Heart left ventricle (tissue), 13 donors: Measurements from ENCODE around the gene PRKAG2.

ENCODE experiments used
- POLR2A ChIP-seq, 2 donors: fragments of 450-650 bp; IDR thresholded peaks; one replicate each; pipeline ENCODE4 v1.6.1; 2017; ENCODE audit warnings: antibody characterized with exemption in 2 of 2, mild to moderate bottlenecking in 2 of 2, moderate library complexity in 2 of 2
- TF ChIP-seq, protein P1 (sequence below), 12 donors: fragments of 200-600 bp; sonication (generic) in 4 of 12; IDR thresholded peaks; one replicate each; pipeline versions ENCODE4 v1.5.0 to v1.8.0; 2018 to 2022; ENCODE audit warnings: antibody characterized with exemption in 12 of 12, mild to moderate bottlenecking in 5 of 12
- donor health status: ischemic (EF 13 %, LVEDD 7.1; RV severe dilation, severe dysfunction).
- donor health status: DM: no; HTN: yes; CAD: no.
- donor health status: DM: no; HTN: no; CAD: no.
- donor health status: ischemic (EF 25% LVEDD 6.9; RV normal size, moderate dysfunction).
- donor health status: ischemic (EF 25% LVEDD 5.7; RV mildly dilated, moderate dysfunction).
- donor health status: ischemic (EF 35%, LVEDD 5.7; RV mildly dilated, moderate dysfunction).
- donor health status: nonischemic (EF 11% LVEDD 7.7; RV severe dilation, severe dysfunction).
- donor health status: DM: yes; HTN: yes; CAD: no.
- donor health status: PGD.
- donor health status: ischemic (EF 29% LVEDD 5.4; RV normal size, mild dysfunction).
- donor health status: nonischemic (EF 23%, LVEDD 6.1; RV moderate dilation, normal function).

DNA sequence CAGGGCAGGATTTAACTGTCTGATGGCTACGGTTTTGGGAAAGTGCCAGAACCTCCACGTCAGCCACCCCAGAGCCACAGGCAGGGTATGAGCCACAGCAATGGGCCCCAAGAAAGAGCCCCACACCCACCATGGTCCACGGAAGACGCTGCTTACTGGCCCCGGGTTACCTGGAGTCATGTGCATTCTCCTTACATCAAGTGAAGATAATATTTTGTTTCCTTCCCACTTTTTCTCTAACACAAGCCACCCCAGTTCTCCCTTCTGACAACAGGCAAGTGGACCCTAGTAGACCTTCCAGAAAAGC, 67.1 kb downstream of the PRKAG2 start:
- no peak for TF ChIP-seq POLR2A (IDR thresholded peaks at IDR 0.05)
- TF ChIP-seq, protein P1, sequence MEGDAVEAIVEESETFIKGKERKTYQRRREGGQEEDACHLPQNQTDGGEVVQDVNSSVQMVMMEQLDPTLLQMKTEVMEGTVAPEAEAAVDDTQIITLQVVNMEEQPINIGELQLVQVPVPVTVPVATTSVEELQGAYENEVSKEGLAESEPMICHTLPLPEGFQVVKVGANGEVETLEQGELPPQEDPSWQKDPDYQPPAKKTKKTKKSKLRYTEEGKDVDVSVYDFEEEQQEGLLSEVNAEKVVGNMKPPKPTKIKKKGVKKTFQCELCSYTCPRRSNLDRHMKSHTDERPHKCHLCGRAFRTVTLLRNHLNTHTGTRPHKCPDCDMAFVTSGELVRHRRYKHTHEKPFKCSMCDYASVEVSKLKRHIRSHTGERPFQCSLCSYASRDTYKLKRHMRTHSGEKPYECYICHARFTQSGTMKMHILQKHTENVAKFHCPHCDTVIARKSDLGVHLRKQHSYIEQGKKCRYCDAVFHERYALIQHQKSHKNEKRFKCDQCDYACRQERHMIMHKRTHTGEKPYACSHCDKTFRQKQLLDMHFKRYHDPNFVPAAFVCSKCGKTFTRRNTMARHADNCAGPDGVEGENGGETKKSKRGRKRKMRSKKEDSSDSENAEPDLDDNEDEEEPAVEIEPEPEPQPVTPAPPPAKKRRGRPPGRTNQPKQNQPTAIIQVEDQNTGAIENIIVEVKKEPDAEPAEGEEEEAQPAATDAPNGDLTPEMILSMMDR (IDR thresholded peaks at IDR 0.05), result no peak
